Fibroblast of skin of left quadriceps (primary cell): ENCODE data around the gene TGFA.

Experiments used
- DNase-seq, 2 experiments: peaks; one replicate each; pipeline ENCODE4 v3.0.0-alpha.2; 2013; ENCODE audit warnings: low read depth in 2 of 2

The TGFA gene

GRCh38 chr2:70553584-70554337 lies at the start of gene TGFA:
TSS of gene TGFA (minus strand) at chr2:70553826. CDS start at chr2:70553767, 59 bp downstream.
- no peak for DNase-seq

GRCh38 chr2:70603066-70603465 lies 49.4 kb upstream of the TGFA start:
- no peak for DNase-seq

DNA sequence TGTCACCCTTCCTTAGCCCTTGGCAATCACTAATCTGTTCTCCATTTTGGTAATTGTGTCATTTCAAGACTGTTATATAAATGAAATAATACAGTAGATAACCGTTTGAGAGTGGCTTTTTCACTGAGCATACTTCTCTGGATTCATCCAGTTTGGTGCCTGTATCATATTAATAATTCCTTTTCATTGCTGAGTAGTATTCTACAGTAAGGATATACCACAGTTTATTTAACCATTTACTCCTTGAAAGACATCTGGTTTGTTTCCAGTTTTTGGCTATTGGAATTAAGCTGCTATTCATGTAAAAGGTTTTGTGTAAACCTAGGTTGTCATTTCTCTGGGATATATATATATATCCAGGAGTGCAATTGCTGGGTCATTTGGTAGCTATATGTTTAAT lies 44.6 kb upstream of the TGFA start:
- no peak for DNase-seq

DNA sequence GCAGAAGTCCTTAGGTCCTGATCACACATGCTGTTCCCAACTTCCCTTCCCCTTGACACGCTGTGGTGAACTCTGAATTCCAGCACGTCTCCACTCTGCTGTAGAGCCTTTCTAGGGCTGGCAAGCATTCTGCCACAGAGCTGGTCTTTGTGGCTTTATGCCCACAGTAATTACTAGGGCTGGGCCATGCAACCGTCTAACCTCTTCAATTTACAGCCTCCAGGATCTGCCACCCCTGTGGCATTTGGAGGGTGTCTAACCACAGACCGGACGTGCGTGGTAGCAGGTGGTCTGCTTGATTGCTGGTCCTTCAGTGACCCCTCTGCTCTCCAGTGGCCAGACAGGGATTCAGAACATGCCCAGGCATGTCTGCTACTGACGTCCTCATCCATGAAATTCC lies 43.1 kb upstream of the TGFA start:
- DNase-seq, result no peak

- no peak for DNase-seq
These were observed 42.7 kb upstream of the TGFA start for GRCh38 chr2:70596293-70596692.

DNA sequence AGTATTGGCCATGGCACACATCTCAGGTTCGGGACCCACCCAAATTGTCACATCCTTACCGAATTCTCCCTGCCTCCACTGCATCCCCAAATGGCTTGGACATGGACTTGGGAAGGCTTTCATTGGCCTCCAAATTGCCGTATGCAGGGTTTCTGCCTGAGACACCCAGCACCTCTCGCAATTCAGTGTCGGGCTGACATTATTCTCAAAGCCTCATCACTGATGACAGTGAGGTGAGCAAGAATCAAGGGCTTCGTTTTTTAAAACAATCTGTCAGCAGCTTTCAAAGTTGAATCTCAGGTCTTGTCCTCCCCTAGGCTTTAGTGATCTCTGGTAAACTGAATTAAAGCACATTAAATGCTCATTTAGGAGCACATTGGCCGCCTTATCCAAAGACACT lies 29.5 kb upstream of the TGFA start:
- DNase-seq, result no peak

- no peak for DNase-seq
These were observed 26.7 kb upstream of the TGFA start for GRCh38 chr2:70580352-70580751.

DNA sequence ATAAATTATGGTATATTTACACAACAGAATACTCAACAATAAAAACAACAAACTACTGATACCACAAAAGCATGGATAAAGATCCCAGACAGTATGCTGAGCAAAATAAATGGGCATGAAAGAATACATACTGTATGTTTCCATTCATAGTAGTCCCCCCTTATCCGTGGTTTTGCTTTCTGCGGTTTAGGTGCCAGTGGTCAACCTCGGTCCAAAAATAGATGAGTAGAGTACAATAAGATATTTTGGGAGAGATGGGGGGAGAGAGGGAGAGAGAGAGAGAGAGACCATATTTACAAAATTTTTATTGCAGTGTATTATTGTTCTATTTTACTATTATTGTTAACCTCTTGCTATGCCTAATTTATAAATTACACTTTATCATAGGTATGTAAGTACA lies 21.0 kb upstream of the TGFA start:
- no peak for DNase-seq

GRCh38 chr2:70574109-70574508 lies 20.5 kb upstream of the TGFA start:
- DNase-seq, result no peak

GRCh38 chr2:70570041-70570661 lies 16.5 kb upstream of the TGFA start:
- no peak for DNase-seq

- DNase-seq, result no peak
These were observed 15.9 kb upstream of the TGFA start for GRCh38 chr2:70569559-70569958.

DNA sequence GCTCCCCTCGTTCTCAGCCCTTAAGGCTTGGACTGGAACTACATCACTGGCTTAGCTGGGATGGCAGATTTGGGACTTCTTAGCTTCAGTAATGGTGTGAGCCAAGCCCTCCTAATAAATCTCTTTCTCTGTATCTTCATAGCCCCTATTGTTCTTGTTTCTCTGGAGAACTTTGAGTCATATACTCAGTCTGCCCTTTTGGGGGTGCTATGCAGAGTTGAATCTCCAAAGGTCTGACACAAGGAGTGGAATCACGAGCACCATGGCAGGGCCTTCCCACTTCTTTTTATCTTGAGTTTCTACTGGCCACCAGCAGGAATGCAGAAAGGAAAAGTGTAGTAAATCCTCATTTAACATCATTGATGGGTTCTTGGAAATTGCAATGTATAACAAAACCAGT lies 13.3 kb upstream of the TGFA start:
- DNase-seq, result no peak

- no peak for DNase-seq
These were observed 12.8 kb upstream of the TGFA start for GRCh38 chr2:70566464-70566863.

GRCh38 chr2:70565039-70565731 lies 11.6 kb upstream of the TGFA start:
- DNase-seq, result no peak

- DNase-seq, result no peak
These were observed 8.3 kb upstream of the TGFA start for GRCh38 chr2:70561893-70562292.

GRCh38 chr2:70560442-70560841 lies 6.8 kb upstream of the TGFA start:
- DNase-seq, result no peak

- DNase-seq, result no peak
These were observed 6.4 kb upstream of the TGFA start for GRCh38 chr2:70560040-70560439.

GRCh38 chr2:70558195-70558808 lies 4.7 kb upstream of the TGFA start:
- no peak for DNase-seq

DNA sequence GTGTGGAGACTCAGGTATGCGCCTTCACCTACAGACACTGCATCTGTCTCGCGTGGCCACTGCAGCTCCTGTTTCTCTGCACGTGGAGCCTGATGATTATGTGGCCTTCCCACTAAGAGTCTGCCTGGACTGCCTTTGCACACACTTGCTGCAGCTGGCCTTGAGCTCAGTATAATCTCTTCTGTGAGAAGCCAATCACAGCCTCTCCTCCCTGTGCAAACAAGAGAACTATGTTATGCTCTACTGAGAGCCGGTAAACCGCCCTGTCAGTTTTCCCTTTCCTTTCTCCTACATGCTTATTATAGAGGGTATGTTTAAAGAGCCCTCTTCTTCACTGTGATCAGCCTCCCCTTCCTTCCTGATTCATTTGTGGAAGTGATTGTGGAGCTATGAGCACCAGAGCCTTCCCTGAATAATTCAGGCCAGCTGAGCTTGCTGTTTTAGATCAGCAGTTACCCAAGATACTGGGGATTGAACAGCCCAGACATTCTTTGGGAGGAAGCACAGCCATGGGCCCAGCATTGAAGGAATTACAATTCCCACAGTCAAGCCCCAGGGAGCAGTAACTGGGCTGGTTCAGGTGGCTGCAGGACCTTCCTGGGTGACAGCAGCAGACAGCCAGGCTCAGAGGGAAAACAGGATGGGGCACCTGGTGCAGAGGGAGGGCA lies 3.7 kb upstream of the TGFA start:
- no peak for DNase-seq

GRCh38 chr2:70556608-70557007 lies 3.0 kb upstream of the TGFA start:
- no peak for DNase-seq

DNA sequence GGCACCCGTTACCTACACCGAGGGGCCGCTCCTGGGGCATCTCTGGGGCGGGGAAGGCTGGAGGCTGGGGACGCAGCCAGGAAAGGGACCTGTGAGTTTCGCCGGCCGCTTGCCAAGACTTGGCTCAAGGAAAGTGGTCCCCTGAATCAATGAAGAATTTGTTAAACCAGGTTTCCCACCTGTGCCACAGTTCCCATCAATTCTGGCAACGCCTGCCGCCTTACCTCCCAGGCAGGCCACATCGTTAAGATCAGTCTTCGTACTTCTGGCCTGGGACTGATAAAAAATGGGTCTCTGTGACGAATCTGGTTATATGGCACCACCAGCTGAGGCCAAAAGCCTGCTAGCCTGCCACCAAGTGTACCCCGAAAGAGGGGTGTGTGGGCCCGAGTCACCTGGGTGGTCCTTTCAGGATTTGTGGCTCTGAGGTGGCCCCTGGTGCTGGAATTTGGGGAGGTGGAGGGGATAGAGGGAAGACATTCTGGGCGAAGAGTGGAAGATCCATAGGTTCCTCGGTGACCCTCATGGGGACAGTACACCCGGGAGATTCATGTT lies 789 bp upstream of the TGFA start:
- no peak for DNase-seq

GRCh38 chr2:70553334-70553583 lies 367 bp downstream of the TGFA start:
- no peak for DNase-seq
